SK-N-SH treated with all-trans-retinoic acid at 6 μM for 48 hours (cell line): ENCODE data around the gene AKR1A1.

Experiments used
- ATAC-seq: fragments of 200-7000 bp; cut with Tn5 transposase; 3 replicates; pipeline ENCODE4 v1.9.1; 2020; ENCODE audit warnings: mild to moderate bottlenecking, moderate library complexity
- ARNTL ChIP-seq: fragments of 450-650 bp; formaldehyde crosslinking; IDR thresholded peaks from 2 replicates; pipeline ENCODE4 v1.5.0; 2020; ENCODE audit warnings: low read depth, mild to moderate bottlenecking, moderate library complexity, borderline replicate concordance
- BACH2 ChIP-seq: fragments of 250-450 bp; sonication (Bioruptor Pico); IDR thresholded peaks from 2 replicates; pipeline ENCODE4 v1.9.0; 2021; ENCODE audit warnings: mild to moderate bottlenecking, borderline replicate concordance
- CREB5 ChIP-seq: fragments of 250-450 bp; sonication (Bioruptor Pico); IDR thresholded peaks from 2 replicates; pipeline ENCODE4 v1.5.1; 2020; ENCODE audit warnings: low read depth, mild to moderate bottlenecking, moderate library complexity
- CSDC2 ChIP-seq: fragments of 250-450 bp; sonication (Bioruptor Pico); IDR thresholded peaks from 2 replicates; pipeline ENCODE4 v1.5.0; 2020; ENCODE audit warnings: mild to moderate bottlenecking, moderate library complexity
- CSRNP3 ChIP-seq: fragments of 250-450 bp; sonication (Bioruptor Pico); IDR thresholded peaks from 2 replicates; pipeline ENCODE4 v1.5.1; 2021; ENCODE audit warnings: mild to moderate bottlenecking, moderate library complexity
- GLIS3 ChIP-seq: fragments of 250-450 bp; sonication (Bioruptor Pico); IDR thresholded peaks from 2 replicates; pipeline ENCODE4 v1.5.0; 2020; ENCODE audit warnings: mild to moderate bottlenecking, moderate library complexity
- ISL1 ChIP-seq: fragments of 250-450 bp; sonication (Bioruptor Pico); IDR thresholded peaks from 2 replicates; pipeline ENCODE4 v2.1.2; 2022; ENCODE audit warnings: mild to moderate bottlenecking, moderate library complexity
- OSR1 ChIP-seq: fragments of 250-450 bp; sonication (Bioruptor Pico); IDR thresholded peaks from 2 replicates; pipeline ENCODE4 v1.8.0; 2022; ENCODE audit warnings: moderate library complexity, mild to moderate bottlenecking, inconsistent platforms
- PATZ1 ChIP-seq: fragments of 250-450 bp; sonication (Bioruptor Pico); IDR thresholded peaks from 2 replicates; pipeline ENCODE4 v1.8.0; 2020; ENCODE audit warnings: mild to moderate bottlenecking, moderate library complexity, borderline replicate concordance
- PPARA ChIP-seq: fragments of 250-450 bp; sonication (Bioruptor Pico); IDR thresholded peaks from 2 replicates; pipeline ENCODE4 v1.5.0; 2020; ENCODE audit warnings: mild to moderate bottlenecking, borderline replicate concordance
- RARB ChIP-seq: fragments of 250-450 bp; sonication (Bioruptor Pico); IDR thresholded peaks from 2 replicates; pipeline ENCODE4 v1.8.0; 2021; ENCODE audit warnings: mild to moderate bottlenecking, moderate library complexity
- SNAI2 ChIP-seq: fragments of 250-450 bp; sonication (Bioruptor Pico); IDR thresholded peaks from 2 replicates; pipeline ENCODE4 v1.5.0; 2020; ENCODE audit warnings: mild to moderate bottlenecking, moderate library complexity
- TCF4 ChIP-seq: fragments of 250-450 bp; sonication (Bioruptor Pico); IDR thresholded peaks from 2 replicates; pipeline ENCODE4 v1.8.0; 2021; ENCODE audit warnings: mild to moderate bottlenecking, moderate library complexity, borderline replicate concordance
- TOX ChIP-seq: fragments of 250-450 bp; sonication (Bioruptor Pico); IDR thresholded peaks from 2 replicates; pipeline ENCODE4 v1.8.0; 2021; ENCODE audit warnings: mild to moderate bottlenecking, moderate library complexity, borderline replicate concordance
- ZC3H10 ChIP-seq: fragments of 250-450 bp; sonication (Bioruptor Pico); IDR thresholded peaks from 2 replicates; pipeline ENCODE4 v1.5.1; 2021; ENCODE audit warnings: mild to moderate bottlenecking, moderate library complexity
- ZFP3 ChIP-seq: fragments of 250-450 bp; sonication (Bioruptor Pico); IDR thresholded peaks from 2 replicates; pipeline ENCODE4 v1.5.0; 2020; ENCODE audit warnings: mild to moderate bottlenecking, moderate library complexity
- ZFP30 ChIP-seq: fragments of 450-650 bp; formaldehyde crosslinking; IDR thresholded peaks from 2 replicates; pipeline ENCODE4 v1.5.0; 2022; ENCODE audit warnings: mild to moderate bottlenecking, moderate library complexity
- ZNF565 ChIP-seq: fragments of 450-650 bp; formaldehyde crosslinking; conservative IDR thresholded peaks from 2 replicates; pipeline ENCODE4 v1.5.0; 2020; ENCODE audit warnings: low read depth, mild to moderate bottlenecking, moderate library complexity
- ZNF70 ChIP-seq: fragments of 450-650 bp; formaldehyde crosslinking; IDR thresholded peaks from 2 replicates; pipeline ENCODE4 v1.5.0; 2020; ENCODE audit warnings: mild to moderate bottlenecking, moderate library complexity
- TF ChIP-seq, protein P1 (sequence below): fragments of 250-450 bp; sonication (Bioruptor Pico); IDR thresholded peaks from 2 replicates; pipeline ENCODE4 v1.8.0; 2021; ENCODE audit warnings: low read depth, mild to moderate bottlenecking, moderate library complexity, borderline replicate concordance

AKR1A1 gene

GRCh38 chr1:45615885-45616284 lies 65.3 kb downstream of the AKR1A1 start:
- no peak for TF ChIP-seq CSDC2 (CRISPR knock-in tag)
- TF ChIP-seq RARB (CRISPR knock-in tag): no peak
- TF ChIP-seq PATZ1: no peak
- TF ChIP-seq, protein P1, sequence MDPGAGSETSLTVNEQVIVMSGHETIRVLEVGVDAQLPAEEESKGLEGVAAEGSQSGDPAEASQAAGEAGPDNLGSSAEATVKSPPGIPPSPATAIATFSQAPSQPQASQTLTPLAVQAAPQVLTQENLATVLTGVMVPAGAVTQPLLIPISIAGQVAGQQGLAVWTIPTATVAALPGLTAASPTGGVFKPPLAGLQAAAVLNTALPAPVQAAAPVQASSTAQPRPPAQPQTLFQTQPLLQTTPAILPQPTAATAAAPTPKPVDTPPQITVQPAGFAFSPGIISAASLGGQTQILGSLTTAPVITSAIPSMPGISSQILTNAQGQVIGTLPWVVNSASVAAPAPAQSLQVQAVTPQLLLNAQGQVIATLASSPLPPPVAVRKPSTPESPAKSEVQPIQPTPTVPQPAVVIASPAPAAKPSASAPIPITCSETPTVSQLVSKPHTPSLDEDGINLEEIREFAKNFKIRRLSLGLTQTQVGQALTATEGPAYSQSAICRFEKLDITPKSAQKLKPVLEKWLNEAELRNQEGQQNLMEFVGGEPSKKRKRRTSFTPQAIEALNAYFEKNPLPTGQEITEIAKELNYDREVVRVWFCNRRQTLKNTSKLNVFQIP: no peak
- no peak for TF ChIP-seq ZNF565 (CRISPR knock-in tag)
- no peak for TF ChIP-seq PPARA (CRISPR knock-in tag)
- no peak for TF ChIP-seq GLIS3 (CRISPR knock-in tag)
- TF ChIP-seq, all 23 proteins: peak for 0
- ATAC-seq: no peak

DNA sequence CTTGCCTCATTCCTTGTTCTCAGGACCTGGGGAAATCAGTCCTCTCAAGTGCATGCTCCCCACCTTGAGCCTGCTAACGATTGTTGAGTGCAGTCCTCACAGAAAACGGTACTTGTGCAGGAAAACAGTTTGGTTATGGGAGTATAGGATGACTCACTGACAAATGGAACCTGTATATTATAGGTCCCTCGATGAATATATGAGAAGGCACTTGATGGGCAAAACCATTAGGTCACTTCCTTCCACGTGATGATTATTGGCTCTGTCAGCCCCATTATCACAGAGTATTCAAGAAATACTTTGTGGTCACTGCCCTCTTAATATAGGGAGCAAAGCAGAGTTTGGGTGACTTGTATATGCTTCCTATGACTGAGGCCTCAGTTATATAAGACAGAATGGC lies 67.0 kb downstream of the AKR1A1 start:
- no peak for TF ChIP-seq ISL1 (CRISPR knock-in tag)
- TF ChIP-seq ZNF565 (CRISPR knock-in tag): no peak
- TF ChIP-seq OSR1: no peak
- no peak for TF ChIP-seq SNAI2
- TF ChIP-seq GLIS3 (CRISPR knock-in tag): no peak
- no peak for TF ChIP-seq RARB (CRISPR knock-in tag)
- TF ChIP-seq ARNTL: no peak
- peak; percentile 35 for ATAC-seq

DNA sequence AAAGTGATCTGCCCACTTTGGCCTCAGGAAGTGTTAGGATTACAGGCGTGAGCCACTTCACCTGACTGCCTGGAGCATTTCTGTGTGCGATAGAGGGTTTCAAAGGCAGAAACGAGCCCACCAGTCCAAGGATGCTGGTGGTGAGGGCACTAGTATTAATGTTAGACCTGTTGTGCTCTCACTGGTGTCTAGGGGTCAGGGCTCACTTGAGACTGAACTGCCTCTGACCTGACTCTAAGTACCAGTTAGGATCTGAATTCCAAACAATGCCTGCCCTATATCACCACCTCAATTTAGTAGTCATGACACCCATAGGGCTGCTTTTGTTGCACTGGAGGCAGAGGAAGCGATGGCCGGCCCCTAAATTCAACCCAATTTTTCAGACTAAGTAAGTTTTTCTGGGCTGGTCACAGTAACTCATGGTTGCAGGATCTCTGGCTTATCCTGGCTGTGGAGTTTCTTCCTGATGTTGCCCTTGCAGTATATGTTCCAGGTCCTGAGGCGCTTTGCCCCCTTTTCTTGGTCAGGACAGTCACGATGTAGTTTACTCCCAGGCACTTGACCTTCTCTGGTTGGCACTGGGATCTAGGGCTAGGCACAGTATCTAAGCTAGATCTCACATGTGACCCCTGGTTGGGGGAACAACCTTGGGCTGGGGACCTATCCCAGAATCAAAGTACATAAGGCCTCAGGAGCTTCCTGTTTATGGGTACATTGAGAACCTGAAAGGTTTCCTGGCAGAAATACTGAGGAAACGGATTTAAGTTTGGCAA lies 68.7 kb downstream of the AKR1A1 start:
- no peak for ATAC-seq
- TF ChIP-seq CREB5: no peak
- no peak for TF ChIP-seq PPARA (CRISPR knock-in tag)
- no peak for TF ChIP-seq TOX (CRISPR knock-in tag)
- no peak for TF ChIP-seq ZNF565 (CRISPR knock-in tag)
- TF ChIP-seq CSDC2 (CRISPR knock-in tag): no peak
- no peak for TF ChIP-seq ARNTL
- no peak for TF ChIP-seq TCF4 (CRISPR knock-in tag)
- TF ChIP-seq RARB (CRISPR knock-in tag): no peak
- no peak for TF ChIP-seq ZFP3 (CRISPR knock-in tag)
- TF ChIP-seq ZNF70 (CRISPR knock-in tag): no peak
- no peak for TF ChIP-seq GLIS3 (CRISPR knock-in tag)
- no peak for TF ChIP-seq ZC3H10
- TF ChIP-seq ZFP30 (CRISPR knock-in tag): no peak
- no peak for TF ChIP-seq OSR1
- TF ChIP-seq, protein P1: no peak
- no peak for TF ChIP-seq CSRNP3 (CRISPR knock-in tag)
- no peak for TF ChIP-seq BACH2
- TF ChIP-seq ISL1 (CRISPR knock-in tag): no peak
- TF ChIP-seq SNAI2: no peak
